SK-MEL-5 (cell line): ENCODE data around the gene TENM4. TPM values are rescaled to one million over a fixed set of nuclear protein-coding genes. Genes with fewer than 3 reads are reported as not detected.

Experiments
- DNase-seq: peaks from one replicate; pipeline ENCODE4 v3.0.0-alpha.2; 2016; ENCODE audit warnings: low read depth, low spot score
- in situ Hi-C: cut with HindIII; loops from 2 replicates; pipeline ENCODE4 v1.10.0; 2016; ENCODE audit warnings: low sequenced_read_pairs, high pct_unique_total_duplicates, low pct_unique_long_range_greater_than_20kb
- total RNA-seq: library from RNA; depleted of rRNA; stranded (reverse); fragments of >200 nt; shearing (Covaris generic); gene quantifications from 2 replicates; pipeline ENCODE4 v1.2.3, GENCODE V29; 2014

TENM4 gene
- total RNA-seq, 1 experiment from 2014 or later: 0.08 TPM

- in situ Hi-C loops: no loop called here
- no peak for DNase-seq
These were observed 636.8 kb downstream of the TENM4 start for GRCh38 chr11:78803995-78804394.

- in situ Hi-C loops: no loop called here
- DNase-seq: peak; percentile 71
These were observed 638.6 kb downstream of the TENM4 start for GRCh38 chr11:78802058-78802761.

- peak; percentile 23 for DNase-seq
- in situ Hi-C loops: no loop called here
These were observed 639.5 kb downstream of the TENM4 start for GRCh38 chr11:78801161-78801884.

GRCh38 chr11:78800756-78801155 lies 640.1 kb downstream of the TENM4 start:
- no peak for DNase-seq
- in situ Hi-C loops: no loop called here

GRCh38 chr11:78800096-78800690 lies 640.6 kb downstream of the TENM4 start:
- in situ Hi-C loops: no loop called here
- no peak for DNase-seq

GRCh38 chr11:78798663-78799062 lies 642.2 kb downstream of the TENM4 start:
- peak; percentile 69 for DNase-seq
- in situ Hi-C loops: no loop called here

- no peak for DNase-seq
- in situ Hi-C loops: no loop called here
These were observed 643.3 kb downstream of the TENM4 start for GRCh38 chr11:78797559-78797958.

GRCh38 chr11:78796956-78797355 lies 643.9 kb downstream of the TENM4 start:
- DNase-seq: no peak

GRCh38 chr11:78795621-78796261 lies 645.1 kb downstream of the TENM4 start:
- in situ Hi-C loops: no loop called here

More at GRCh38 chr11:78796956-78797355, 643.9 kb downstream of the TENM4 start:
- in situ Hi-C loops: no loop called here

GRCh38 chr11:78791964-78792363 lies 648.9 kb downstream of the TENM4 start:
- in situ Hi-C loops: no loop called here
- no peak for DNase-seq

More at GRCh38 chr11:78795621-78796261, 645.1 kb downstream of the TENM4 start:
- DNase-seq: no peak

GRCh38 chr11:78791254-78791653 lies 649.6 kb downstream of the TENM4 start:
- peak; percentile 15 for DNase-seq
- in situ Hi-C loops: no loop called here

- in situ Hi-C loops: no loop called here
- DNase-seq: no peak
These were observed 650.0 kb downstream of the TENM4 start for GRCh38 chr11:78790784-78791183.

- no peak for DNase-seq
- in situ Hi-C loops: no loop called here
These were observed 651.5 kb downstream of the TENM4 start for GRCh38 chr11:78789375-78789774.

- in situ Hi-C loops: no loop called here
- DNase-seq: no peak
These were observed 652.3 kb downstream of the TENM4 start for GRCh38 chr11:78788533-78788932.

GRCh38 chr11:78787696-78788095 lies 653.1 kb downstream of the TENM4 start:
- in situ Hi-C loops: no loop called here
- no peak for DNase-seq

GRCh38 chr11:78786746-78787145 lies 654.1 kb downstream of the TENM4 start:
- in situ Hi-C loops: no loop called here
- DNase-seq: no peak

GRCh38 chr11:78786086-78786485 lies 654.7 kb downstream of the TENM4 start:
- in situ Hi-C loops: no loop called here
- DNase-seq: no peak

GRCh38 chr11:78784321-78785061 lies 656.3 kb downstream of the TENM4 start:
- in situ Hi-C loops: no loop called here
- DNase-seq: no peak
